Endothelial cell of umbilical vein (primary cell): Measurements from ENCODE around the gene IPO4. TPM values are rescaled to one million over a fixed set of nuclear protein-coding genes. Genes with fewer than 3 reads are reported as not detected.

Experiments
- BruUV-seq: library from RNA; stranded (reverse); fragments of 400-500 nt; replicated peaks from 2 replicates; lab custom pipeline; 2021; lab: Mats Ljungman, UMichigan
- CTCF ChIA-PET: fragments of 300-600, 350-600 bp; sonication (Branson Sonifier 250); formaldehyde crosslinking; loops from one replicate; lab custom pipeline; 2021; ENCODE audit warnings: antibody characterized with exemption, inconsistent platforms; lab: Charles Lee
- POLR2A ChIA-PET: fragments of 300-600, 350-600 bp; sonication (Branson Sonifier 250); formaldehyde crosslinking; loops from one replicate; lab custom pipeline; 2021; ENCODE audit warnings: antibody characterized with exemption, inconsistent platforms; lab: Charles Lee
- DNase-seq: peaks from one replicate; pipeline ENCODE4 v3.0.0-alpha.2; 2011; ENCODE audit warnings: low read depth, low spot score
- FAIRE-seq: peaks from 2 replicates; lab custom pipeline; 2011; peaks lifted over from hg19 to GRCh38; lab: Jason Lieb, UNC
- H2AFZ ChIP-seq: 2 replicates; pipeline ENCODE4 v1.6.0; 2012; ENCODE audit warnings: low read depth, low read length, control low read depth, inconsistent platforms
- H3K27ac ChIP-seq: 2 replicates; pipeline ENCODE4 v1.5.1; 2011; ENCODE audit warnings: low read depth, mild to moderate bottlenecking, control low read depth, low read length, moderate library complexity; ENCODE audit not compliant: insufficient read depth
- H3K27me3 ChIP-seq, 2 experiments: 2 replicates each; pipeline versions ENCODE4 v1.6.0 to v1.6.1; 2011; ENCODE audit warnings: low read length in 2 of 2, mixed read lengths in 1 of 2; ENCODE audit not compliant: control insufficient read depth in 2 of 2, insufficient read depth in 2 of 2
- H3K36me3 ChIP-seq, 2 experiments: 2 replicates in 1 of 2; 3 replicates in 1 of 2; pipeline ENCODE4 v1.5.1; 2011; ENCODE audit warnings: low read length in 2 of 2, mild to moderate bottlenecking in 1 of 2, moderate library complexity in 1 of 2; ENCODE audit not compliant: control insufficient read depth in 2 of 2, insufficient read depth in 2 of 2; ENCODE audit errors: extremely low read depth in 1 of 2
- H3K4me1 ChIP-seq: 3 replicates; pipeline ENCODE4 v1.5.1; 2011; ENCODE audit warnings: mild to moderate bottlenecking, low read length; ENCODE audit not compliant: control insufficient read depth, insufficient read depth; ENCODE audit errors: extremely low read depth
- H3K4me2 ChIP-seq: 2 replicates; pipeline ENCODE4 v1.6.1; 2011; ENCODE audit warnings: low read length, control low read depth, mixed read lengths; ENCODE audit not compliant: insufficient read depth
- H3K4me3 ChIP-seq, 3 experiments: fragments of 200-600 bp in 1 of 3; sonication (generic), shearing (Covaris generic) in 1 of 3; replicated peaks in 1 of 3; 2 replicates each; pipeline ENCODE4 v1.5.1; 2011 to 2016; ENCODE audit warnings: control low read depth in 3 of 3, low read length in 3 of 3, mild to moderate bottlenecking in 2 of 3, inconsistent platforms in 1 of 3, low read depth in 1 of 3, moderate library complexity in 1 of 3; ENCODE audit not compliant: insufficient read depth in 1 of 3
- H3K79me2 ChIP-seq: 2 replicates; pipeline ENCODE4 v1.6.0; 2012; ENCODE audit warnings: low read length, inconsistent platforms; ENCODE audit not compliant: control insufficient read depth, insufficient read depth
- H3K9ac ChIP-seq: replicated peaks from 2 replicates; pipeline ENCODE3; 2011; ENCODE audit warnings: low read length, control low read depth; ENCODE audit not compliant: insufficient read depth; ENCODE audit errors: extremely low read depth
- H3K9me1 ChIP-seq: replicated peaks from 3 replicates; pipeline ENCODE4 v1.6.0; 2011; ENCODE audit warnings: mild to moderate bottlenecking, low read length; ENCODE audit not compliant: control insufficient read depth, insufficient read depth; ENCODE audit errors: extremely low read depth
- H3K9me3 ChIP-seq: replicated peaks from 2 replicates; pipeline ENCODE4 v1.5.1; 2012; ENCODE audit warnings: low read length, inconsistent platforms; ENCODE audit not compliant: control insufficient read depth, insufficient read depth
- H4K20me1 ChIP-seq: replicated peaks from 2 replicates; pipeline ENCODE3; 2011; ENCODE audit warnings: mild to moderate bottlenecking, low read length; ENCODE audit not compliant: control insufficient read depth, insufficient read depth; ENCODE audit errors: extremely low read depth
- EZH2 ChIP-seq: IDR thresholded peaks from 2 replicates; pipeline ENCODE4 v1.6.1; 2012; ENCODE audit warnings: borderline replicate concordance, low read depth, mild to moderate bottlenecking, moderate library complexity, low read length, inconsistent platforms; ENCODE audit not compliant: severe bottlenecking
- FOS ChIP-seq: IDR thresholded peaks from 2 replicates; pipeline ENCODE4 v1.6.1; 2011; ENCODE audit warnings: mild to moderate bottlenecking, low read length, moderate library complexity, borderline replicate concordance; ENCODE audit not compliant: insufficient read depth
- GATA2 ChIP-seq: IDR thresholded peaks from 2 replicates; pipeline ENCODE4 v1.7.0; 2011; ENCODE audit warnings: low read depth, mild to moderate bottlenecking, moderate library complexity, mixed read lengths, low read length; ENCODE audit not compliant: insufficient read length, insufficient read depth
- JUN ChIP-seq: IDR thresholded peaks from 2 replicates; pipeline ENCODE4 v1.6.1; 2011; ENCODE audit warnings: borderline replicate concordance, low read depth; ENCODE audit not compliant: insufficient read length, insufficient read depth
- MYC ChIP-seq: IDR thresholded peaks from one replicate; pipeline ENCODE4 v1.6.1; 2011; ENCODE audit warnings: mild to moderate bottlenecking, low read depth, low read length
- POLR2A ChIP-seq: IDR thresholded peaks from 2 replicates; pipeline ENCODE4 v1.6.1; 2012; ENCODE audit warnings: low read depth, mild to moderate bottlenecking, control low read depth, low read length
- POLR2AphosphoS5 ChIP-seq: IDR thresholded peaks from 2 replicates; pipeline ENCODE4 v1.6.1; 2012; ENCODE audit warnings: low read depth, mild to moderate bottlenecking, control low read depth, low read length, moderate library complexity; ENCODE audit not compliant: insufficient read depth
- dilution Hi-C: fragments of 300-500 bp; cut with MboI; formaldehyde crosslinking; loops from one replicate; pipeline ENCODE4 v1.15.0; 2019; ENCODE audit warnings: low sequenced_read_pairs; ENCODE audit not compliant: extremely low pct_ligation_motif_present
- intact Hi-C: fragments of 100-400 bp; cut with micrococcal nuclease; formaldehyde crosslinking; loops from one replicate; pipeline ENCODE4 v1.10.0; 2022
- polyA plus RNA-seq, 4 experiments: library from polyadenylated mRNA; depleted of rRNA in 3 of 4; stranded (reverse) in 3 of 4; unstranded in 1 of 4; fragments of >200 nt; gene quantifications; 2 replicates each; pipeline versions ENCODE4 v1.2.1 to v1.2.3, GENCODE V29; 2011 to 2012; ENCODE audit warnings: missing spikeins in 1 of 4
- total RNA-seq: library from RNA; stranded (reverse); gene quantifications from 2 replicates; pipeline ENCODE4 v1.2.3, GENCODE V29; 2021
- TF ChIP-seq, protein P1 (sequence below): IDR thresholded peaks from 2 replicates; pipeline ENCODE4 v1.6.1; 2011; ENCODE audit not compliant: insufficient read depth, insufficient read length
- TF ChIP-seq, protein P2 (sequence below), 2 donors: IDR thresholded peaks; 1 replicate in 1 of 2; 2 replicates in 1 of 2; pipeline ENCODE4 v1.5.1; 2011; ENCODE audit warnings: low read length in 2 of 2, mild to moderate bottlenecking in 2 of 2, moderate library complexity in 2 of 2, control low read depth in 1 of 2, inconsistent platforms in 1 of 2, low read depth in 1 of 2; ENCODE audit not compliant: insufficient read depth in 1 of 2; ENCODE audit errors: extremely low read depth in 1 of 2

Gene IPO4
- total and polyA plus RNA-seq, 2 donors (not counting 3 experiments of a cell fraction or from before 2014, with no cell fraction given): 24.6 to 66.5 TPM

DNA sequence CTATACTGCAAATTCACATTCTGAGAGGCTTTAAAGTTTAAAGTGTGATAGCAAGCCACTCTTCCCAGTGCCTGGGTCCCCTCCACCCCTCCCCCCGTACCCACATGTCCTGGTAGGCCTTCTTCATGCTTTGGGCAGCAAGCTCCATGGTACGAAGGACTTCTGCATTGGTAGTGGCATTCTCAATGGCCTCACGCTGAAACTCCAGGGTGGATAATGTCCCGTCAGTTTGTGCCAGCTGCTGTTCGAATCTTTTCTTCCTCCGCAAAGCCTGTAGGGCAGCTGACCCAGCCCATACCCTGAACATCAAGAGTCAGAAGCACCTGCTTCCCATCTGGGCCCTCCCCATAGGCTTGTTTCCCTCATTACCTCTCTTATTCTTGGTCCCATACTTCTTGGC, 22.7 kb upstream of the IPO4 start:
- H3K4me2 ChIP-seq: no peak overlapping the region
- no TSS peak for BruUV-seq
- no peak overlapping the region for H3K4me3 ChIP-seq
- H2AFZ ChIP-seq: no peak overlapping the region
- no peak overlapping the region for H3K27ac ChIP-seq
- DNase-seq (no peak), FAIRE-seq (no peak)
- CTCF ChIA-PET: interaction anchor here (0.9 kb wide), 1 partner anchor 97 kb away, joined by 4 read pairs; the partner anchor contains the start of gene CIDEB
- dilution Hi-C loops (no loop called here), intact Hi-C loops (no loop called here)
- H3K9ac ChIP-seq: no peak overlapping the region
- TF ChIP-seq, protein P1, sequence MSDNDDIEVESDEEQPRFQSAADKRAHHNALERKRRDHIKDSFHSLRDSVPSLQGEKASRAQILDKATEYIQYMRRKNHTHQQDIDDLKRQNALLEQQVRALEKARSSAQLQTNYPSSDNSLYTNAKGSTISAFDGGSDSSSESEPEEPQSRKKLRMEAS: no peak
- TF ChIP-seq, protein P2, sequence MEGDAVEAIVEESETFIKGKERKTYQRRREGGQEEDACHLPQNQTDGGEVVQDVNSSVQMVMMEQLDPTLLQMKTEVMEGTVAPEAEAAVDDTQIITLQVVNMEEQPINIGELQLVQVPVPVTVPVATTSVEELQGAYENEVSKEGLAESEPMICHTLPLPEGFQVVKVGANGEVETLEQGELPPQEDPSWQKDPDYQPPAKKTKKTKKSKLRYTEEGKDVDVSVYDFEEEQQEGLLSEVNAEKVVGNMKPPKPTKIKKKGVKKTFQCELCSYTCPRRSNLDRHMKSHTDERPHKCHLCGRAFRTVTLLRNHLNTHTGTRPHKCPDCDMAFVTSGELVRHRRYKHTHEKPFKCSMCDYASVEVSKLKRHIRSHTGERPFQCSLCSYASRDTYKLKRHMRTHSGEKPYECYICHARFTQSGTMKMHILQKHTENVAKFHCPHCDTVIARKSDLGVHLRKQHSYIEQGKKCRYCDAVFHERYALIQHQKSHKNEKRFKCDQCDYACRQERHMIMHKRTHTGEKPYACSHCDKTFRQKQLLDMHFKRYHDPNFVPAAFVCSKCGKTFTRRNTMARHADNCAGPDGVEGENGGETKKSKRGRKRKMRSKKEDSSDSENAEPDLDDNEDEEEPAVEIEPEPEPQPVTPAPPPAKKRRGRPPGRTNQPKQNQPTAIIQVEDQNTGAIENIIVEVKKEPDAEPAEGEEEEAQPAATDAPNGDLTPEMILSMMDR (IDR thresholded peaks at IDR 0.05; ENCODE audit: extremely low read depth in 1 of 2, insufficient read depth in 1 of 2, low read depth in 1 of 2, low read length in 2 of 2): no peak
- TF ChIP-seq FOS (no peak), POLR2A (no peak), EZH2 (no peak), JUN (no peak), MYC (no peak), POLR2AphosphoS5 (no peak), GATA2 (no peak)
- no peaks in the 10 kb centered on the region for H3K27me3 ChIP-seq
- no peaks in the 10 kb centered on the region for H3K9me3 ChIP-seq
- no peaks in the 10 kb centered on the region for H3K79me2 ChIP-seq
- H3K9me1 ChIP-seq: no peaks in the 10 kb centered on the region
- POLR2A ChIA-PET: no interaction called here
- H3K4me1 ChIP-seq: peaks cover 11% of the 10 kb centered on the region
- no peaks in the 10 kb centered on the region for H4K20me1 ChIP-seq
- H3K36me3 ChIP-seq: peaks cover 0 to 25% of the 10 kb centered on the region in 2 experiments
